Measurements from ENCODE around the gene IFT25. TPM values are rescaled to one million over a fixed set of nuclear protein-coding genes. Genes with fewer than 3 reads are reported as not detected.
"Not testable (repeated sequence)": the region's sequence is repeated elsewhere in the genome, so short reads cannot be mapped to it uniquely, and the experiment has no call there.

The IFT25 gene
- 12.4 and 14.5 TPM in 2 replicates for total RNA-seq

GRCh38 chr1:53945433-53946251 is at the start of gene IFT25:
IFT25 (minus strand) TSS chr1:53945699; CDS start chr1:53940082, 5,617 bp downstream.
- peak; percentile 96 to 97 for DNase-seq (ENCODE audit: low read depth in 2 of 2)

- DNase-seq (ENCODE audit: low read depth in 2 of 2): not testable (repeated sequence)
Observed at GRCh38 chr1:53994516-53994915, 49.0 kb upstream of the IFT25 start.

GRCh38 chr1:53992085-53992874 is 46.8 kb upstream of the IFT25 start:
- peak in 1 of 2 donors; percentile 18 for DNase-seq (ENCODE audit: low read depth in 2 of 2)

- DNase-seq (ENCODE audit: low read depth in 2 of 2): no peak
Observed at GRCh38 chr1:53987880-53988279, 42.4 kb upstream of the IFT25 start.

GRCh38 chr1:53986458-53986857 is 41.0 kb upstream of the IFT25 start:
- no peak for DNase-seq (ENCODE audit: low read depth in 2 of 2)

GRCh38 chr1:53984726-53985125 is 39.2 kb upstream of the IFT25 start:
- no peak for DNase-seq (ENCODE audit: low read depth in 2 of 2)

- DNase-seq (ENCODE audit: low read depth in 2 of 2): no peak
Observed at GRCh38 chr1:53982763-53983104, 37.2 kb upstream of the IFT25 start.

GRCh38 chr1:53982034-53982762 is 36.7 kb upstream of the IFT25 start:
- peak; percentile 32 to 55 for DNase-seq (ENCODE audit: low read depth in 2 of 2)

GRCh38 chr1:53981220-53981619 is 35.7 kb upstream of the IFT25 start:
- DNase-seq (ENCODE audit: low read depth in 2 of 2): no peak

- DNase-seq (ENCODE audit: low read depth in 2 of 2): no peak
Observed at GRCh38 chr1:53979712-53980450, 34.4 kb upstream of the IFT25 start.

- DNase-seq (ENCODE audit: low read depth in 2 of 2): no peak
Observed at GRCh38 chr1:53975861-53976260, 30.4 kb upstream of the IFT25 start.

- no peak for DNase-seq (ENCODE audit: low read depth in 2 of 2)
Observed at GRCh38 chr1:53971718-53972117, 26.2 kb upstream of the IFT25 start.

- not testable (repeated sequence) for DNase-seq (ENCODE audit: low read depth in 2 of 2)
Observed at GRCh38 chr1:53969323-53969722, 23.8 kb upstream of the IFT25 start.

GRCh38 chr1:53968125-53968513 is 22.6 kb upstream of the IFT25 start:
- no peak for DNase-seq (ENCODE audit: low read depth in 2 of 2)

- DNase-seq (ENCODE audit: low read depth in 2 of 2): no peak
Observed at GRCh38 chr1:53967409-53968124, 22.1 kb upstream of the IFT25 start.

GRCh38 chr1:53966794-53967193 is 21.3 kb upstream of the IFT25 start:
- no peak for DNase-seq (ENCODE audit: low read depth in 2 of 2)

- no peak for DNase-seq (ENCODE audit: low read depth in 2 of 2)
Observed at GRCh38 chr1:53964109-53964508, 18.6 kb upstream of the IFT25 start.

GRCh38 chr1:53963460-53963859 is 18.0 kb upstream of the IFT25 start:
- no peak for DNase-seq (ENCODE audit: low read depth in 2 of 2)

GRCh38 chr1:53962395-53962794 is 16.9 kb upstream of the IFT25 start:
- DNase-seq (ENCODE audit: low read depth in 2 of 2): no peak

- peak; percentile 29 to 51 for DNase-seq (ENCODE audit: low read depth in 2 of 2)
Observed at GRCh38 chr1:53959664-53960250, 14.3 kb upstream of the IFT25 start.
